CD4-positive, alpha-beta T cell treated with Interleukin-21 for 1 hour (primary cell): ENCODE data around the gene THAP7.

Source experiments
- DNase-seq: peaks from one replicate; pipeline ENCODE4 v3.0.0-alpha.2; 2020

Gene THAP7

DNA sequence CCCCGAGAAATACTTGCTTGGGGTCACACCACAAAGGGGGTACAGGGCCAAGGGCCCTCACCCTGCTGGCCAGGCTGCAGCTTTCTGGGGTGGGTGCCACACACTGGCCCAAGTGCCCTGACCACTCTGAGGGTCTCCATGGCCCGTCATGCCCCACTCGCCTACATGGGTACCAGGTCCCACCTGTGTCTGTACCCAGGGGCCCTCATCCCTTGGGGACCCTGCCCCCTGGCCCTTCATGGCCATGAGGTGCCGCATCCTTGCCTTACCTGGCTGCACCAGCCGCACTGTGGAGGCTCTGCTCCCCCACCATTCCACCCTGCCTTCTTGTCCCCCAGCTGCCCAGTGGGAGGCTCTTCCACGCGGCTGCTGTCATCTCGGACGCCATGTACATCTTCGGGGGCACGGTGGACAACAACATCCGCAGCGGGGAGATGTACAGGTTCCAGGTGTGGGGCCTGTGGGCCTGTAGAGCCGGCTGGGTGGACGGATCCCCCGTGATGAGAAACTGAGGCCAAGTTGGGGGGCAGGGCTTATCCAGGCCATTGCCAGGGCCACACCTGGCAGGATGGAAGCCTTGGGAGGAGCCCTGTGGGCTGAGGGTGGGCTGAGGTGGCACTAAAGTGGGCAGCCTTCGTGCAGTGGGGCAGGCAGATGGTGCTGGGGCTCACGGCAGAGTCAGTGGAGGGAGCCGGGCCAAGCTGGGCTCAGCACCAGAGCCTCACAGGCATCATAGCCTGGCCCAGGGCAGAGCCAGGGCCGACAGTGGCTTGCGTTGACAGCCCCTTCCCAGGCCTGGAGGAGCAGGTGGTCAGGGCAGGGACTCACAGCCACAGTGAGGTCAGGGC is 9.2 kb downstream of the THAP7 start:
- no peak for DNase-seq

DNA sequence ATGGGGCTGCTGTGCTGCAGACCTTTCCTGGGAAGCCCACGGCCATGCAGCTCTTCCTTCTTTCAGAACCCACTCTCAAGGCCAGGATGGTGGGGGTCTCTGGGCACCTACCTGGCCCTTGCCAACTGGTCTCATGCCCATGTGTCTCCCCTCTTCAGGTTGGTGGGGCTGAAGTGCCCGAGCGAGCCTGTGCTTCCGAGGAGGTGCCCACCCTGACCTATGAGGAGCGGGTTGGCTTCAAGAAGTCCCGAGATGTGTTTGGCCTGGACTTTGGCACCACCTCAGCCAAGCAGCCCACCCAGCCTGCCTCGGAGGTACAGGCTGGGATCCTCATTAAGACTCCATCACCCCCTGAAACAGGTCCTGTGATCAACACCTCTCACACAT is 9.9 kb downstream of the THAP7 start:
- DNase-seq = no peak

DNA sequence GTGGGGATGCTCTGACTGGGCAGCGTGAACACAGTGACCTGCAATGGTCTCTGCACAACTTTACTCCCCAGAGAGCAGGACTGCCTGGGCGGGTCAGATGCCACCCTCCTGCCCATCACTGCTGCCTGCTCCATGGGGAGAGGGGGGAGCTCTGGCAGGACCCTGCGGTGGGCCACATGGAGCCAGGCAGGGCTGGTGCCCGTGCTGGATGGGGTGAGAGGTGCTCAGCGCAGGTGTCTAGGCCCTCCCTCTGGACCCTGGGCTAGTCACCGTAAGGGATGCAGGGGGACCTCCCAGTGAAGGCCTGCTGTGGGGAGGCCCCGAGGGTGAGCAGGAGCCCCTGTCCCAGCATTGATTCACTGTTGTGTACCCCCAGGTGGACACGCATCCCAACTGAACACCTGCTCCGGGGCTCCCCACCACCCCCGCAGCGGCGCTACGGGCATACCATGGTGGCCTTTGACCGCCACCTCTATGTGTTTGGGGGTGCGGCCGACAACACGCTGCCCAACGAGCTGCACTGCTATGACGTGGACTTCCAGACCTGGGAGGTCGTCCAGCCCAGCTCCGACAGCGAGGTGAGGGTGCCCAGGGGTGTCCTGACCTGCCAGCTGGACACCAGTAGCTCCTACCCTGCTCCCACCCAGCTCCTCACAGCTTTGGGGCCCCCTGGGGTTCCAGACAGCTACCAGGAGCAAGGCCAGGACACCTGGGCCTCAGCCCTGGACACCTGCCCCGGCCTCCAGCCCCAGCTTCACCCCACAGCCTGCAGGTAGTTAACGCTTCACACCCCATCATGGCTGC is 10.5 kb downstream of the THAP7 start:
- DNase-seq = no peak

DNA sequence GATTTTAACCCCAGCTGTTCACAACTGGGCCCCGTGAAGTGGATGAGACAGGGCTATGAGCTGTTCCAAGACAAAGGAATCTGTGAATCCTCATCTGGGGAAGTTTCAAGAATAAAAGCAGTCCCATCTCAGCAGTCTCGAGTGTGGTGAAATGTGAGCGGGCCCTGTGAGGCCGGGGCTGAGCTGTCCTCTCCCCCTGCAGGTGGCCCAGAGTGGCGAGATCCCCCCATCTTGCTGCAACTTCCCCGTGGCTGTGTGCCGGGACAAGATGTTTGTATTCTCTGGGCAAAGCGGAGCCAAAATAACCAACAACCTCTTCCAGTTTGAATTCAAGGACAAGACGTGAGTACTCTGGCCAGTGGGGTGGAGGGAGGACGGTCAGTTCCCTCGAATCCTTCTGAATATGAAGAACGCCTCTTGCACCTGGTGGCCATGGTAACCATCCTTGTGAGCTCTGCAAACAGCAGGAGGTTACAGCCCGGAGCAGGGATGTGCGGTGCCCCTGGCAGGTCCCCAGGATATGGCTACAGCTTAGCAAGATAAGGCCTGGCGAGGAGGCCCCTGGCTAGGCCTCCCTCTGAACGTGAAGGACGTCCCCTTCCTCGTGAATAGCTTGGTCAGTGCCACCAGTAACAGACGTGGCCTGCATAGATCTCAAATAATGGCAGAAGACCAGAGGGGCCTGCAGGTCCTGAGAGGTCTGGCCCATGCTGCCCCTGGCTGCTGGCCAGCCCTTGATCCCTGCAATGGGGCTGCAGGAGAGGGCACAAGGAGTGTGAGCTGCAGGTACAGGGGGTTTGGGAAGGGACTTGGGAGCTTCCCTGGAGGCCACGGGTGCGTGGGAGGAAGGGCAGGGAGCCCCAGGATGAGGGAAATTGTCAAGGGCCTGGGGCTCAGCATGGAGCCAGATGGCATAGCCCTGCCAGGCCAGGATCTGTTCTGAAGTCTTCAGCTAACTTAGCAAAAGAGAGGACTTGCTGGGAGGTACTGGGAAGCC is 11.4 kb downstream of the THAP7 start:
- DNase-seq = no peak

DNA sequence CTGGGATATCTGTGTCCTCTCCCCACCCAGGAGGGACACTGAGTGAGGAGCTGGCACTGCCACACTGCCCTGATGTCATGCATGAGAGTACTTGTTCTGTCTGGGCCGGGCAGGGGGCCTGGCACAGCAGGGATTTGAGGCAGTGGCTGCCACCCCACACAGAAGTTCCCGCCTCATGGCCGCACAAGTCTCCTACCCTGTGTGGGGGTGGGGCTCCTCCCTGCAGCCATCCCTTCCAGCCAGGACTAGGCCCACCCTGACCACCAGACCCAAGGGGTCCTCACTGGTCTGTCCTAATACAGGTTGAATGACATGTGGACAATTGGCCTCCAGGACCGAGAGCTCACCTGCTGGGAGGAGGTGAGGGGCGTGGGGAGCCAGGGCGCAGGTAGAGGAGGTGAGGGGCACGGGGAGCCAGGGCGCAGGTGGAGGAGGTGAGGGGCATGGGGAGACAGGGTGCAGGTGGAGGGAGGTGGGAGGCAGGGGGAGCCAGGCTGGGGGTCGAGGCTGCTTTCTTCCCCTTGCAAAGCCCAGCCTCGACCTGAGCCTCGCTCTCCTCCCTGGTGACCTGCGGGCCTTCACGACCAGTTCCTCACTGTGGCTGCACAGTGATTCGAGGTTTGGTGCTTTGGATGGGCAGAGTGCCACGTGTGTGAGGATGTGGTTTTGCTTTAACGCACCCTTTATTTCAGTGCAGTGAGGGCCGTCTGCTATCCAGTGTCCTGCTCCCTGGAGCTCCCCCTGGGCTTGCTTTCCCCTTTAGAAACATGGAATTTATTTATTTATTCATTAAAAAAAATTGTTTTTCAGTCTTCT is 12.4 kb downstream of the THAP7 start:
- DNase-seq = no peak

DNA sequence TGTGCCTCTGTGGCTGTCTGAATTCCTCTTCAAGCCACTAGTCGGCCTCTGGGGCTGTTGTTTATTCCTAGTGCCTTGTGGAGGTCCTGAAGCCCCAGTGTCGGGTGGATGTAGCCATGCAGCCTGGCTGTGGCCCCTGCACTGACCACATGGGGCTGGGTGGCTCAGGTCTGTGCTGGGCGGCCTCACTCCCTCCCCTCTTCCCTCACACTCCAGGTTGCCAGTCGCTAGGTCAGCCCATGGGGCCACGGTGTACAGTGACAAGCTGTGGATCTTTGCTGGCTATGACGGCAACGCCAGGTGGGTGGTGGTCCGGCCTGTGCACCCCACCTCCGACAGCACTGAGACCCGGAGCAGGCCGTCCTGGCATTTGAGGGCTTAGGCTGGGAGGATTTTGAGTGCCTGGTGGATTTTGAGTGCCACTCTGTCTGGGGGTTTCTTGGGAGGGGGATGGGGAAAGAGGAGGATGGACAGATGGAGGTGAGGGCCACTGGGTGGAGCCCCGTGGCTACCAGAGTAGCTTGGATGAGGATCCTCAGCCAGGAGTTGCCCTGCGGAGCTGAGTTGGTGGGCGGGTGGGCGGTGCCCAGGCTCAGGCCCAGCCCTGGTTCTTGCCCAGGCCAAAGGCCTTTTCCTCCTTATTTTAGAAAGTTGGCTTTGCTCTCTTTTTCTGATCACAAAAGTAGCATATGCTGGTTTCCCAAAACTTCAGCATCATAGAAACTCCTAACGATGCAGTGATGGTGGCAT is 13.2 kb downstream of the THAP7 start:
- DNase-seq = no peak

DNA sequence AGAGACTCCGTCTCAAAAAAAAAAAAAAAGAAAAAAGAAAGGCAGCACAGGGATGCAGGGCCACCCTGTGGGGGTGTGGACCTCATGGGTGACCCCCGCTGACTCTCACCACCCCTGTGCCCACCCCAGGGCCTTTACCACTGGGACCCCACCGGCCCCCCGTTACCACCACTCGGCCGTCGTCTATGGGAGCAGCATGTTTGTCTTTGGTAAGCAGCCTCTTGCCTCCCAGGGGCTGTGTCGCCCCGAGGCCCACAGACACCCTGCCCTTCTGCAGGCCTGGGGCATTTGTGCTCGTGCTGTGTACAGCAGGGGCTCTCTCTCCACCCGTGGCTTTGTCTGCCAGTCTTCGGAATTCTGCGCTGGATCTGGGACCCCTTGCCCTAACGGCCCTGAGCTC is 14.5 kb downstream of the THAP7 start:
- DNase-seq = no peak

DNA sequence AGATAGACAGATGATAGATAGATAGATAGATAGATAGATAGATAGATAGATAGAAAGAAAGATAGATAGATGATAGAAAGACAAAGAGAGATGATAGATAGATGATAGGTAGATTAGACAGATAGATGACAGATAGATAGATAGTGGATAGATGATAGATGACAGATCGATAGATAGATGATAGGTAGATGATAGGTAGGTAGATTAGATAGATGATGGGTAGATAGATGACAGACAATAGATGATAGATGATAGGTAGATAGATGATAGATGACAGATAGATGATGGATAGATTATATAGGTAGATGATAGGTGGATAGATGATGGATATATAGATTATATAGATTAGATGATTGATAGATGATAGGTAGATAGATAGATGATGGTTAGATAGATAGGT is 15.6 kb downstream of the THAP7 start:
- DNase-seq = no peak

DNA sequence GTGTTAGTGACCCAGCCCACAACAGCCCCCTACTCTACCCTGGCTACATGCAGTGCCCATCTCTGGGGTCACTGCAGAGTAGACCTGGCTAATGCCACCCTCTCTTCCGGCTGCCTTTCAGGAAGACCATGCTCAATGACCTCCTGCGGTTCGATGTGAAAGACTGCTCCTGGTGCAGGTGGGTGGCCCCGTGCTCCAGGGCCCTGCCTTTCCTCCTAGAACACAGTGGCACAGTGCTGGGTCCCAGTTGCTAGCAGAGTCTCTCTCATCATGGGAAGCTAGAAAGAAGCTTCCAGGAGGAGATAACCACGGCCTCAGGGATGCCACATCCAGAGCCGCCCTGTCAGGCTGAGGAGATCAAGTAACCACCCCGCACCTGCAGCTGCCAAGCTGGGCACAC is 16.2 kb downstream of the THAP7 start:
- DNase-seq = no peak

DNA sequence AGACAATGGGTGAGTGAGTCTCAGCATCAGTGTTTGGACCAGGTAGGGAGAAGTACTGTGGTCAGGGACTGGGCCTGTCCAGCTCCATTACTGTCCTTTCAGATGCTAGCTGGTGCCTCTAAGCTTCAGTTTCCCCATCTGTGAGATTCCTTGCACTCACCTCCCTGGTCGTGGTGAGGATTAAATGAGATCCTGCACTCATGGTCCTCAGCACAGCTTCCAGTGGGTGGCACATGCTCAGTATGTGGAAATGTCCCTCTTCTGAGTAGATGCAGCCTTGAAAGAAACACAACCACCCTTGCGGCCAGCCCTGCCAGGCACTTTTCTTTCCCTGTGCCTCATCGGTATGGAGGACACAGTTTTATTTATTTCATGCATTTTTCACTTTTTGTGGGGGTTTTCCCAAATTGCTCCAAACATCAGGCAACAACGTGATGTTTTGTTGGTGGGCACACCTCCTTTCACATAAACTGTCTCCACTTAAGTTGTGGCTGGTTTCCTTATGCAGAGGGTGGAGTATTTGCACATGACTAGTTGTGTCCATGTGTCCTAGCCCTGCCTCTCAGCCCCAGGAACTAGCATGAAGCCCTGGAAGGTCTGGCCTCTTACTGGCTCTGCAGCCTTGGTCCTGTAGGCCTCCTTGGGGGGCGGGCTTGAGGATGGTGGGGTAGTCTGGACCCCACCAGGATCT is 18.7 kb downstream of the THAP7 start:
- DNase-seq = no peak

DNA sequence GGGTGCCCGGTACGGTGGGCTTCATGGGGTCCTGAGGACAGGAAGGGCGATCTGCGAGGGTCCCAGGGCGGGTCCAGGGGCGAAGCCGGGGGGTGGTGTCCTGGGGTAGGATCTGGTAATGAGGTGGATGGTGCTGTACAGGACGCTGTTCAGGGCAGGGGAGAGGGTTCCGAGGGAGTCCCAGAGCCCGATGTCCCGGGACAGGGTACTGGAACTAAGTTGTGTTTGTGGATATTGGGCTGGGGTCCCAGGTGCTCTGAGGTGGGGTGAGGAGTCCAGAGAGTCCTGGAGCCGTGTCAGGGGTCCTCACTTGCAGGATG is 19.4 kb downstream of the THAP7 start:
- DNase-seq = no peak

DNA sequence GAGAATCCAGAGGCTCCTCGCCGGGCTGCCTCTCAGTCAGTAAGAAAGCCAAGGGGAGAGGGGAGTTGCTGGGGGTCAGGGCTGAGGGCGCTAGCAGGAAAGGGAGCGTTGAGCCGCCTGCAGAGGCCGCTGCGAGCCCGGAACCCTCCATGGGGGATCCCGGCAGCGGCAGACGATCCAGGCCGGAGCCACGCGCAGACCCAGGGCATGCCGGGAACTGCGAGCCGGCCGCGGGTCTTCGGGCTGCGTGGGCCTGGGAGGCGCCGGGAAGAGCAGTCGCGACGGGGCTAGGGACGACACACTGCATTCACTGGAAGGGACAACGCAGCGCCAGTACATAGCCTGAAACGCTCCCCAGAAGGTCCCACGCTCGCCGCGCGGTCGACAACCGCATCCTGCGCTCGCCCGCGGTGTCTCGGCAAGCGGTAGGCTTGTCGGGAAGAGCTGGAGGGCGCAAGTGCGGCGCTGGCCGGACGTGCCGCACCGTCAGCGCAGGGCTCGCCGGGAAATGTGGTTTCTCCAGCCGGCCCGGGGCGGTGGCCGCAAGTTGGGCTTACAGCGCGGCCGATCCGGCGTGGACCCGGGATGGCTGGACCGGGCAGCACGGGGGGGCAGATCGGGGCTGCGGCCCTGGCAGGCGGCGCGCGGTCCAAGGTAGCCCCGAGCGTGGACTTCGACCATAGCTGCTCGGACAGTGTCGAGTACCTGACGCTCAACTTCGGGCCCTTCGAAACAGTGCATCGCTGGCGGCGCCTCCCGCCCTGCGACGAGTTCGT is 19.9 kb downstream of the THAP7 start, which contains the start of gene LZTR1:
Gene LZTR1 (plus strand): TSS at position 511 of the 776 bp plus-strand sequence. CDS start 75 bp downstream, at position 586.
- peak; percentile 68 for DNase-seq

DNA sequence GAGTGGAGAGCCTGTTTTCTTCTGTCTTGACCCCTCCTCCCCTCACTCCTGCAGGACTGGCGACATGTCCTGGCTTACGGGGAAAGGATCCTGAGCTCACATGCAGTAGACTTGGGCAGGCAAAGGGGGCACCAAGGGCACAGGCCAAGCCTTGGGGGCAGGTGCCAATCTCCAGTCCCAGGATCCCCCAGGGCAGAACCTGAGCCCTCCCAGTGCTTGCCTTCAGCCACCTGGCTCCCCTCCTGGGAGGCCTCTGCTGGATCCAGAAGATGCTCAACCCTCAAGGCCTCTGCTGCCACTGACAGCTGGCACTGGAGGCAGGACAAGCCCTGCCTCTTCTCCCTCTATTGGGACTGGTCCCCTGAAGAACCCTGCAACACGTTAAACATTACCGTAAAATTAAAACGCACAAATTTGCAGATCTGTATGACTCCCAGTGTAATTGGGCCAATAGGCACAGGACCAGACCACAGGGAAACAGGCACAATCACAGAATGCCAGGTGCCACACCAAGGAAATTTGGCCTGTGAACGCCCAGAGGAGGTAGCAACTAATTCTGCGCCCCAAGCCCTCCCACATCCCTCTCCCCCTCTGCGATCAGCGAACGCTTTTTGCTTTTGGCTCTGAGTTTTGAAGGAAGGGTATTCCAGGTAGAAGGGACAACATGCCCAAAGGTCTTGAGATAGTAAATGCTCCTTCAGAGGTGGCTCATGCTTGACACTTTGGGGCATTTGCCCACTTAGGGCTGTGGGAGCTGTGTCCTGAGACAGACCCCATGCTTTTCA is 20.8 kb downstream of the THAP7 start:
- DNase-seq = no peak

DNA sequence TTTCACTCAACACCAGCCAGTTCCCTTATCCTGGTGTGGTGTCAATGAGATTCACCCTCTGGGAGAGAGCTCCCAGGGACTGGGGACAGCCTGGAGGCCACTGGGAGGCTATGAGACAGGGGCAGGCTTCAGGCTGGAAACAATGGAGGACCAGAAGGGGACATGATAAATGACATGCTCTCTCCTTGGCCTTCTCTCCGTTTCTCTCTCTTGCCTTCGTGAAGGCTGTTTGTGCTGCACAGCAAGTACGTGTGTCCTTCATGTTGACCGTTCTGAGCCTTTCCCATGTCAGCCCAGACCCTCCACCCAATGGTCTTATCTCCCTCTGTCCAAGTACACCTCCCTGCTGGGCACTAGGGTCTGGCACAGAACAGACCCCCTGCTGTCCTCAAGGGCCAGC is 21.4 kb downstream of the THAP7 start:
- DNase-seq = no peak

DNA sequence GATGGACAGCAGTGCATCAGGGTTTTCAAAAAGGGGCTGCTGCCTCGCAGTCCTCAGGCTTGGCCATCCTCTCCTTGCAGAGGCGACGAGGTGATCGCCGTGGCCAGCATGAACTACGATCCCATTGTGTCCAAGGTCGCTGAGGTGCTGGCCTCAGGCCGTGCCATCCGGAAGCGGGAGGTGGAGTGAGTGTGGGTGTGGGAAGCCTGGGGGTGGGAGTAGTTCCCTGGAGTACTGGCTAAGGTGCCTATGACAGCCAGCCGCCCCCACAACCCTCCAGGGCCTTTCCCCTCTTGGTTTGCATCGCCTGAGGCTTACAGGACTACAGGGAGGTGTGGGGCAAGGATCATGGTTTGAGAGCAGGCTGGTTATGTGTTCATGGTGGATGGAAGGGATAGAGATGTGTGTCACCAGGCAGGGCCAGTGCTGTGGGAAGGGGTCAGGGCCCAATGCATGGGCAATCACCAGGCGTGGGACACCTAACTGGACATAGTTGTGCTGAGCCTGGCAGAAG is 21.9 kb downstream of the THAP7 start:
- DNase-seq = no peak

DNA sequence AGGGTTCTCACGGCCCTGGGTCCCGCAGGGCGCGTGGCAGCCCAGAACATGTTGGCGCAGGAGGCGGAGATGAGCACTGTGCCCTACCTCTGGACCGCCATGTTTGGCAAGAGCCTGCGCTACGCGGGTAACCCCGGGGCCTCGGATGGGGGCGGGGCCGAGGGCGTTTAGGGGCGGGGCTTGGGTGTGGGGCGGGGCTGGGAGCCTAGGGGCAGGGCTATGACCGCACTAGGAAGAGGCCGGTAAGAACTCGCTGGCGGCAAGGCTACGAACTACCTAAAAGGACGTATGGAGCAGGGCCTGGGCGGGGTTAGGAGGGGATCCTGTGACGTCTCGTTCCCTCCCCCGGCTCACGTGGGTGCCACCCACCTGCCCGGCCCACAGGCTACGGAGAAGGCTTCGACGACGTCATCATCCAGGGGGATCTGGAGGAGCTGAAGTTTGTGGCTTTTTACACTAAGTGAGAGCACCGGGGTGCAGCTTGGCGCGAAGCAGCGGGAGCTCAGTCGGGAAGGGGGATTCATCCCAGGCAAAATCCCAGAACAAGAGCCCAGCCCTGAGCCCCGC is 22.6 kb downstream of the THAP7 start:
- DNase-seq = peak; percentile 73

DNA sequence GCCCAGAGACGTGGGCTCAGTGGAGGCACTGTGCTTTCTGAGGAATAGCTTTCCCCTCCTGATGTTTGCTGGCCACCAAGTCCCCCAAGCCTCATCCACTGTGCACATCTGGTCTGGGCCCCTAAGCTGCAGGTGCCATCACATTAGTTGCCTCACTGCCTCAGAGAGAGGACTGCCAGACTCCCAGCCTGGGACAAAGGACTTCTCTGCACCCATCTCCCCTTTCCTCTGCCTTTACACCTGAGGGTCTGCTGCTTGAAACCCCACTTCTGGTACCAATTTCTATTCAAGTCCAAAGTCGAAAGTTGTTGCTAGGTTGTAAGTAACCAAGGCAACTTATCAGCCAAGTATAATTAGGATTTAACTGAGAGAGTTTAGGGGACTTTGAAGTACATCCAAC is 23.5 kb downstream of the THAP7 start:
- no peak for DNase-seq

DNA sequence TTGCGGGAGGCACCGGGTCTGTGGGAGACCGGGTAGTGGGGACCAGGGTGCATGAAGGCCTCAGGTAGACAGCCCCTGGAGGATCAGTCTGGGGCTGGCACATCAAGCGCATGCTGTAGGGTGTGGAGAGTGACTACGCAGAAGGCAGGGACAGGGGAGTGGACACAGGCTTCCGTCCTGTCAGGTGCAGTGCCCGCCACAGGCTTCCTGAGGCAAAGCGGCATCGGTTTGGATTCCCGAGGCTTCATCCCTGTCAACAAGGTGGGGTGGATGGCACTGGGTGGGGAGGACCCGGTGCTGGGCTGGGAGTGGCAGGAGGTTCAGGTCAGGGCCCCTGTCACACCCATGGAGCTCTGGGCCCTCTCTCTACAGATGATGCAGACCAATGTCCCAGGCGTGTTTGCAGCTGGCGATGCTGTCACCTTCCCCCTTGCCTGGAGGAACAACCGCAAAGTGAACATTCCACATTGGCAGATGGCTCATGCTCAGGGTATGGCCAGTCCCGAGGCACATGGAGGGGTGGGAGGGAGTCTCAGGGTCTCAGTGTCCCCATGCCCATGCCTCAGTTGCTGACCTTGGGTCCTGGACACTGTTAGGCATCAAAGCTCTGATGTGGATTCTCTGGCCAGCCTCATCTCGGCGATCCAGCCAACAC is 24.3 kb downstream of the THAP7 start:
- DNase-seq = no peak
